Hepatocyte (in vitro differentiated cells): ENCODE data around the gene FGF10. TPM values are rescaled to one million over a fixed set of nuclear protein-coding genes. Genes with fewer than 3 reads are reported as not detected.

ENCODE experiments used
- DNase-seq: peaks from one replicate; pipeline ENCODE4 v3.0.0-alpha.2; 2016; ENCODE audit warnings: low spot score
- H2AFZ ChIP-seq: fragments of 200-600 bp; sonication (generic); 2 replicates; pipeline ENCODE4 v1.6.0; 2016; ENCODE audit warnings: antibody characterized with exemption, mild to moderate bottlenecking
- H3K27ac ChIP-seq: fragments of 200-600 bp; sonication (generic); 2 replicates; pipeline ENCODE4 v1.5.1; 2016; ENCODE audit warnings: mild to moderate bottlenecking
- H3K27me3 ChIP-seq: fragments of 200-600 bp; sonication (generic); 2 replicates; pipeline ENCODE4 v1.6.1; 2016
- H3K36me3 ChIP-seq: fragments of 200-600 bp; sonication (generic); replicated peaks from 2 replicates; pipeline ENCODE4 v1.5.1; 2016; ENCODE audit warnings: low read depth; ENCODE audit not compliant: insufficient read depth
- H3K4me1 ChIP-seq: fragments of 200-600 bp; sonication (generic); 2 replicates; pipeline ENCODE4 v1.5.1; 2016; ENCODE audit warnings: mild to moderate bottlenecking, moderate library complexity; ENCODE audit not compliant: insufficient read depth
- H3K4me2 ChIP-seq: fragments of 200-600 bp; sonication (generic); 2 replicates; pipeline ENCODE4 v1.6.0; 2016
- H3K4me3 ChIP-seq: fragments of 200-600 bp; sonication (generic); 2 replicates; pipeline ENCODE4 v1.5.1; 2016; ENCODE audit warnings: mild to moderate bottlenecking
- H3K79me2 ChIP-seq: fragments of 200-600 bp; sonication (generic); 2 replicates; pipeline ENCODE4 v1.6.0; 2017; ENCODE audit warnings: mild to moderate bottlenecking
- H3K9me2 ChIP-seq: fragments of 200-600 bp; sonication (generic); replicated peaks from 2 replicates; pipeline ENCODE4 v1.6.0; 2017; ENCODE audit warnings: mild to moderate bottlenecking; ENCODE audit not compliant: insufficient read depth
- H3K9me3 ChIP-seq: fragments of 200-600 bp; sonication (generic); 2 replicates; pipeline ENCODE4 v1.5.1; 2016; ENCODE audit warnings: low read depth, mild to moderate bottlenecking
- H4K20me1 ChIP-seq: fragments of 200-600 bp; sonication (generic); 2 replicates; pipeline ENCODE4 v1.6.0; 2016; ENCODE audit warnings: mild to moderate bottlenecking; ENCODE audit not compliant: insufficient read depth, poor library complexity, severe bottlenecking
- EZH2 ChIP-seq: fragments of 200-600 bp; sonication (generic); IDR thresholded peaks from 2 replicates; pipeline ENCODE4 v1.6.1; 2016; ENCODE audit warnings: antibody characterized with exemption, mild to moderate bottlenecking, borderline replicate concordance
- EZH2phosphoT487 ChIP-seq: fragments of 200-600 bp; sonication (generic); IDR thresholded peaks from one replicate; pipeline ENCODE4 v1.6.1; 2018; ENCODE audit warnings: antibody characterized with exemption, mild to moderate bottlenecking, low read depth, moderate library complexity; ENCODE audit not compliant: unreplicated experiment, severe bottlenecking
- WGBS: methylation state at CpG from one replicate; pipeline ENCODE4 v1.1.6; 2016; ENCODE audit warnings: low lambda C conversion rate; ENCODE audit errors: missing lambda C conversion rate; 5-methylcytosine and 5-hydroxymethylcytosine counted together
- polyA plus RNA-seq: library from polyadenylated mRNA; unstranded; fragments of >200 nt; fragmentation: Nextera tagmentation; extraction: Ambion mirVana; gene quantifications from 2 replicates; pipeline ENCODE4 v1.2.1, GENCODE V29; 2016
- total RNA-seq: library from RNA; depleted of rRNA; stranded (reverse); fragments of >200 nt; gene quantifications from 2 replicates; pipeline ENCODE4 v1.2.3, GENCODE V29; 2014
- TF ChIP-seq, protein P1 (sequence below): fragments of 200-600 bp; sonication (generic); IDR thresholded peaks from 2 replicates; pipeline ENCODE4 v1.5.1; 2016; ENCODE audit warnings: antibody characterized with exemption, mild to moderate bottlenecking; ENCODE audit not compliant: poor library complexity

The FGF10 gene
- total and polyA plus RNA-seq, 2 experiments from 2014 or later, result 5.1 to 6.1 TPM

DNA sequence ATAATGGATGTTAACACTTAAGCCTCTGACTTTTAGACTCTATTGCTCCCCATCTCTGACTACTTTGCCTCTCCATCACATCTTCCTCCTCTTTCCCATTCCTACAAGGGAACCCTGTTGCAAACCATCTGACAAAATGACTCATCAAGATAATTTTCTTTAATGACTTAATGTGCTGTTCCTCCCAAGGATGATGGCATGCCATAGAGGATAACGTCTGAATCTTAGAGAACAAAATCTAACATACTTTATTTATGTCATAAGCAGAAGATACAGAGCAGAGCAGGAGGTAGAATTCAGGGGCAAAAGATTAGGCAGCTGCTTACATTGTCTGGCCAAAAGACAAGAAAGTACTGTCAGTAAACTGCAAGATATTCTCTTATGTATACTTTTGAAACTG, 76.8 kb downstream of the FGF10 start:
- TF ChIP-seq, protein P1, sequence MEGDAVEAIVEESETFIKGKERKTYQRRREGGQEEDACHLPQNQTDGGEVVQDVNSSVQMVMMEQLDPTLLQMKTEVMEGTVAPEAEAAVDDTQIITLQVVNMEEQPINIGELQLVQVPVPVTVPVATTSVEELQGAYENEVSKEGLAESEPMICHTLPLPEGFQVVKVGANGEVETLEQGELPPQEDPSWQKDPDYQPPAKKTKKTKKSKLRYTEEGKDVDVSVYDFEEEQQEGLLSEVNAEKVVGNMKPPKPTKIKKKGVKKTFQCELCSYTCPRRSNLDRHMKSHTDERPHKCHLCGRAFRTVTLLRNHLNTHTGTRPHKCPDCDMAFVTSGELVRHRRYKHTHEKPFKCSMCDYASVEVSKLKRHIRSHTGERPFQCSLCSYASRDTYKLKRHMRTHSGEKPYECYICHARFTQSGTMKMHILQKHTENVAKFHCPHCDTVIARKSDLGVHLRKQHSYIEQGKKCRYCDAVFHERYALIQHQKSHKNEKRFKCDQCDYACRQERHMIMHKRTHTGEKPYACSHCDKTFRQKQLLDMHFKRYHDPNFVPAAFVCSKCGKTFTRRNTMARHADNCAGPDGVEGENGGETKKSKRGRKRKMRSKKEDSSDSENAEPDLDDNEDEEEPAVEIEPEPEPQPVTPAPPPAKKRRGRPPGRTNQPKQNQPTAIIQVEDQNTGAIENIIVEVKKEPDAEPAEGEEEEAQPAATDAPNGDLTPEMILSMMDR, result no peak
- TF ChIP-seq EZH2 (no peak), EZH2phosphoT487 (no peak)
- H3K79me2 ChIP-seq, result no peaks in the 10 kb centered on the region
- H3K27ac ChIP-seq, result no peak overlapping the region
- no peaks in the 10 kb centered on the region for H3K4me1 ChIP-seq
- H3K9me2 ChIP-seq, result no peaks in the 10 kb centered on the region
- WGBS, result 58% methylated on average over 1 of the region's 1 CpG
- H3K27me3 ChIP-seq, result no peaks in the 10 kb centered on the region
- no peak overlapping the region for H3K4me3 ChIP-seq
- no peak overlapping the region for H3K4me2 ChIP-seq
- no peaks in the 10 kb centered on the region for H4K20me1 ChIP-seq
- no peaks in the 10 kb centered on the region for H3K36me3 ChIP-seq
- DNase-seq, result no peak
- no peaks in the 10 kb centered on the region for H3K9me3 ChIP-seq
- H2AFZ ChIP-seq, result no peak overlapping the region

DNA sequence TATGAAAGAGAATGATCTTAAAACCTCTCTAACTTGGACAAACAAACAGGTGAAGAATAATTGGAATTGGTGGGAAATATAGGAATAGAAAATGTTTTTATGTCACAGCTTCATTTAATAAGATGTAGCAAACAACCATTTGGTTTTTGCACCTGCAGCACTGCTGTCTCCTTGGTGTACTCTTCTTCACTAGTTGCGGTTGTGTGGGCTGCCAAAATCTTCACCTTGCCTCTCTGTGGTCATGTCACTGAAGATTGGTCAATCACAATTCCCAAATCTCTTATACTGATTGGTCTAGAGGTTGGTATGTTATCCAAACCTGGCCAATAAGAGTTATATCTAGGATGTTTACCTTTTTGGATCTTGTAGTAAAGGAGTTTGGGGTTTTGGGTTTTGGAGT, 88.7 kb downstream of the FGF10 start:
- no peaks in the 10 kb centered on the region for H3K79me2 ChIP-seq
- WGBS, result 93% methylated on average over 1 of the region's 1 CpG

DNA sequence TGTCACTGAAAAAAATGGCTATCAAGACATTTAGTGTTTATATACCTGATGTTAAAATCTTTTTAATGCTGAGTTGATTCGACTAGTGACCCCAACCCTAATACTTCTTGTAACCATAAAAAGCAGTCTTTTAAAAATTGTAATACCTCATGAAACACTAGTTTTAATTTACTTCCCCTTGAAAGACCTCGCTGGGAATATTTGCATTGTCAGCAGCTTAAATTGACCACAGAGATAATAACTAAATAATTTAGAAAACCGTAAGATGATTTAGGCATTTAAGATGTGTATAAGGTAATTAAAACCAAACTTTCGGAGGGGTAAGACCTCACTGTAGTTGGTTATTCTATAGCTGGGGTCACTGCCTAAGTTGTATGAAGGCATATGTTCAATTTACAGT, 89.8 kb downstream of the FGF10 start:
- H3K27me3 ChIP-seq, result no peaks in the 10 kb centered on the region
- no peak for DNase-seq

More for the DNA sequence above, 88.7 kb downstream of the FGF10 start:
- H3K4me2 ChIP-seq, result no peak overlapping the region
- no peak overlapping the region for H2AFZ ChIP-seq
- H4K20me1 ChIP-seq, result no peaks in the 10 kb centered on the region
- no peaks in the 10 kb centered on the region for H3K9me2 ChIP-seq
- no peaks in the 10 kb centered on the region for H3K27me3 ChIP-seq
- H3K36me3 ChIP-seq, result no peaks in the 10 kb centered on the region
- TF ChIP-seq EZH2 (no peak), EZH2phosphoT487 (no peak)
- TF ChIP-seq, protein P1, result no peak
- no peaks in the 10 kb centered on the region for H3K4me1 ChIP-seq
- no peaks in the 10 kb centered on the region for H3K9me3 ChIP-seq
- no peak overlapping the region for H3K27ac ChIP-seq
- H3K4me3 ChIP-seq, result no peak overlapping the region
- no peak for DNase-seq

More for the DNA sequence above, 89.8 kb downstream of the FGF10 start:
- Histone ChIP-seq H3K9me3 (no peaks in the 10 kb centered on the region), H3K4me1 (no peaks in the 10 kb centered on the region), H3K27ac (no peak overlapping the region), H4K20me1 (no peaks in the 10 kb centered on the region), H3K4me3 (no peak overlapping the region), H3K79me2 (no peaks in the 10 kb centered on the region), H3K36me3 (no peaks in the 10 kb centered on the region), H3K4me2 (no peak overlapping the region), H3K9me2 (no peaks in the 10 kb centered on the region), H2AFZ (no peak overlapping the region)
- 71% methylated on average over 4 of the region's 4 CpGs for WGBS
- TF ChIP-seq EZH2phosphoT487 (no peak), EZH2 (no peak)
- TF ChIP-seq, protein P1, result no peak
